Bronchial epithelial cell (primary cell): ENCODE results near the gene LATS2. TPM values are rescaled to one million over a fixed set of nuclear protein-coding genes. Genes with fewer than 3 reads are reported as not detected.

Experiments
- DNase-seq: peaks from one replicate; pipeline ENCODE4 v3.0.0-alpha.2; 2010; ENCODE audit warnings: low read depth
- FAIRE-seq: peaks from 2 replicates; lab custom pipeline; 2011; peaks lifted over from hg19 to GRCh38; lab: Jason Lieb, UNC
- H3K27me3 ChIP-seq: 2 replicates; pipeline ENCODE4 v1.5.1; 2011; ENCODE audit warnings: low read length; ENCODE audit not compliant: control insufficient read depth, insufficient read depth
- H3K36me3 ChIP-seq: 2 replicates; pipeline ENCODE4 v1.5.1; 2011; ENCODE audit warnings: low read length; ENCODE audit not compliant: control insufficient read depth, insufficient read depth
- H3K4me3 ChIP-seq: 2 replicates; pipeline ENCODE4 v1.5.1; 2011; ENCODE audit warnings: mild to moderate bottlenecking, low read depth, low read length, control low read depth
- total RNA-seq: library from RNA; depleted of rRNA; stranded (reverse); fragments of >200 nt; gene quantifications from 2 replicates; pipeline ENCODE4 v1.2.1, GENCODE V29; 2014
- TF ChIP-seq, protein P1 (sequence below): IDR thresholded peaks from 2 replicates; pipeline ENCODE4 v1.5.1; 2011; ENCODE audit warnings: mild to moderate bottlenecking, moderate library complexity, low read length, control low read depth, inconsistent platforms; ENCODE audit not compliant: insufficient read depth, severe bottlenecking

LATS2 gene
- total RNA-seq, 1 donor from 2014 or later, result 5.3 TPM

DNA sequence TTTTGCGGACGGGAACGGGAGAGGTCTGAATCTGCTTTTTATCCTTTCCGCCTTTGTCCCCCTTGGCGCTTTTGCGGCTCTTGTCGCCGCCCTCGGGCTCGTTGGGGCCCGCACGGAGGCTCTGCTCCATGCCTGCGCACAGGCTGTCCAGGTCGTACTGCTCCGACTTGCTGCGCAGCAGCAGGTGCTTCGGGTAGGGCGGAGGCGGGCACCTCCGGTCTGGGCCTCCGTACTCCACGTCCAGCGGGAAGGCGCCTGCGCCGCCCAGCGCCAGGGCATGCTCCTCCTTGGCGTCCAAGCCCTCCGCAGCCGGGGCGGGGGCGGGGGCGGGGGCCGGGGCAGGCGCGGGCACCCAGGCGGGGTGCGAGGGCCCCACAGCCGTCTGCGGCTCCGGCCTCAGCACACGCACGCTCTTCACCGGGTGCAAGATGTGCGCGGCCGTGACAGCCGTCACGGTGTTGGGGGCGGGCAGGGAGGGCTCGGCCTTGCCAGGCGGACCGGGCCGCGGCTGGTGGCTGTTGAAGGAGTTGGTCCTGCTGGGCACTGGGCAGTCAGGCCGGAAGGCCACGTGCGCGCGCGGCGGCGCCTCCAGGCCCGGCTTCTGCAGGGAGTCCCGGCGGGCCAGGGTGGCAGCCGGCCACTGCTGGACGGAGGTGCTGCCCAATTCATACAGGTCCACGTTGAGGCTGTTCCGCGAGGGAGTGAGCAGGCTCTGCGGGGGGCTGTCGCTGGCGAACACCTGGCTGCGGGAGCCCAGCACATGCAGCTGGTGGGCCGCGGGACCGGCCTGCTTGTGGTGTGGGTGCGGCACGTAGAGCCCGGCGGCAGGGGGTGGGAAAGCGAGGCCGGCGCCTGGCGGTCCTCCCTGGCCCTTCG, 73.1 kb downstream of the LATS2 start:
- DNase-seq (no peak), FAIRE-seq (no peak)
- TF ChIP-seq, protein P1, sequence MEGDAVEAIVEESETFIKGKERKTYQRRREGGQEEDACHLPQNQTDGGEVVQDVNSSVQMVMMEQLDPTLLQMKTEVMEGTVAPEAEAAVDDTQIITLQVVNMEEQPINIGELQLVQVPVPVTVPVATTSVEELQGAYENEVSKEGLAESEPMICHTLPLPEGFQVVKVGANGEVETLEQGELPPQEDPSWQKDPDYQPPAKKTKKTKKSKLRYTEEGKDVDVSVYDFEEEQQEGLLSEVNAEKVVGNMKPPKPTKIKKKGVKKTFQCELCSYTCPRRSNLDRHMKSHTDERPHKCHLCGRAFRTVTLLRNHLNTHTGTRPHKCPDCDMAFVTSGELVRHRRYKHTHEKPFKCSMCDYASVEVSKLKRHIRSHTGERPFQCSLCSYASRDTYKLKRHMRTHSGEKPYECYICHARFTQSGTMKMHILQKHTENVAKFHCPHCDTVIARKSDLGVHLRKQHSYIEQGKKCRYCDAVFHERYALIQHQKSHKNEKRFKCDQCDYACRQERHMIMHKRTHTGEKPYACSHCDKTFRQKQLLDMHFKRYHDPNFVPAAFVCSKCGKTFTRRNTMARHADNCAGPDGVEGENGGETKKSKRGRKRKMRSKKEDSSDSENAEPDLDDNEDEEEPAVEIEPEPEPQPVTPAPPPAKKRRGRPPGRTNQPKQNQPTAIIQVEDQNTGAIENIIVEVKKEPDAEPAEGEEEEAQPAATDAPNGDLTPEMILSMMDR, result no peak
- no peak overlapping the region for H3K4me3 ChIP-seq
- no peaks in the 10 kb centered on the region for H3K27me3 ChIP-seq
- peaks cover 18% of the 10 kb centered on the region for H3K36me3 ChIP-seq

DNA sequence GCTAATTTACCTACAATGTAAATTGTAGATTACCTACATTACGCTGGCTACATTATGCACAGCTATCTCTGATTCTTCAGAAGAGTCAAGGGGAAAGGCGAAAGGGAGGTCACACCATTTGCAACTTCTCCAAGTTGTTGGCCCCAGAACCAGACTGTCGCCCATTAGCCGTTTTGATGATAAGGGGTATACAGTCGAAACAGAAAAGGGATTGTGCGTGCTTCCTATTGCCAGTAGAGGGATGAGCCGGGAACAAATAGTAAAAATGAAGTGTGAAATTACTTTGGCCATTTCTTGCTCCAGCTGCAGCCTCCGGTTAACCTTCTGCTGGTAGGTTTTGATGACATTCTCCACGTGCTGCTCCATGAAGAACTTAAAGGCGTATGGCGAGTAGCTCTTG, 73.8 kb downstream of the LATS2 start:
- no peaks in the 10 kb centered on the region for H3K27me3 ChIP-seq
- FAIRE-seq, result no peak
- TF ChIP-seq, protein P1, result no peak
- DNase-seq, result no peak
- no peak overlapping the region for H3K4me3 ChIP-seq
- H3K36me3 ChIP-seq, result peaks cover 22% of the 10 kb centered on the region

DNA sequence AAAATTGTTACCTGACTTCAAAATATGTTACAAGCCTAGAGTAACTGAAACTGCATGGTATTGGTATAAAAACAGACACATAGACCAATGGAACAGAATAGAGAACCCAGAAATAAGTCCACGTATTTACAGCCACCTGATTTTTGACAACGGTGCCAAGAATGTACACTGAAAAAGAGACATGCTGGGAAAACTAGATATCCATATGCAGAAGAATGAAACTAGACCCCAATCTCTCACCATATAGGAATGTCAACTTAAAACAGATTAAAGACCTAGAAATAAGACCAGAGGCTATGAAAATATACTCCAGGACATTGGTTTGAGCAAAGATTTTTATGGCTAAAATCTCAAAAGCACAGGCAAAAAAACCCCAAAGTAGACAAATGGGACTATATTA, 76.5 kb downstream of the LATS2 start:
- Histone ChIP-seq H3K36me3 (peaks cover 31% of the 10 kb centered on the region), H3K4me3 (no peak overlapping the region), H3K27me3 (no peaks in the 10 kb centered on the region)
- TF ChIP-seq, protein P1, result no peak
- FAIRE-seq, result no peak
- DNase-seq, result no peak

DNA sequence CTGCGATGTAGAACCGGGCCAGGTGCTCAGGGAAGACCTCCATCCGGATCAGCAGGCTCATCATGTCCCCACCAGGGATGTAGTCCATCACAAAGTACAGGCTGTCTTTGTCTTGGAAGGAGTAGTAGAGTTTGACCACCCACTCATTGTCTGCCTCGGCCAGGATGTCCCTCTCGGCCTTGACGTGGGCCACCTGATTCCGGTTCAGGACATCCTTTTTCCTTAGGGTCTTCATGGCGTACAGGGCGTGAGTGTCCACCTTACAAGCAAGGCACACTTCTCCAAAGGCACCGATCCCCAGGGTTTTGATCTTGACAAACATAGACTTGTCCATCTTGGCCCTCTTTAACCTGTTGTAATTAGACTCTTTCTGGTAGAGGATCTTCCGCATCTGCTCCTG, 78.0 kb downstream of the LATS2 start:
- Histone ChIP-seq H3K36me3 (peaks cover 27% of the 10 kb centered on the region), H3K4me3 (no peak overlapping the region), H3K27me3 (no peaks in the 10 kb centered on the region)
- DNase-seq, result no peak
- TF ChIP-seq, protein P1, result no peak
- no peak for FAIRE-seq

DNA sequence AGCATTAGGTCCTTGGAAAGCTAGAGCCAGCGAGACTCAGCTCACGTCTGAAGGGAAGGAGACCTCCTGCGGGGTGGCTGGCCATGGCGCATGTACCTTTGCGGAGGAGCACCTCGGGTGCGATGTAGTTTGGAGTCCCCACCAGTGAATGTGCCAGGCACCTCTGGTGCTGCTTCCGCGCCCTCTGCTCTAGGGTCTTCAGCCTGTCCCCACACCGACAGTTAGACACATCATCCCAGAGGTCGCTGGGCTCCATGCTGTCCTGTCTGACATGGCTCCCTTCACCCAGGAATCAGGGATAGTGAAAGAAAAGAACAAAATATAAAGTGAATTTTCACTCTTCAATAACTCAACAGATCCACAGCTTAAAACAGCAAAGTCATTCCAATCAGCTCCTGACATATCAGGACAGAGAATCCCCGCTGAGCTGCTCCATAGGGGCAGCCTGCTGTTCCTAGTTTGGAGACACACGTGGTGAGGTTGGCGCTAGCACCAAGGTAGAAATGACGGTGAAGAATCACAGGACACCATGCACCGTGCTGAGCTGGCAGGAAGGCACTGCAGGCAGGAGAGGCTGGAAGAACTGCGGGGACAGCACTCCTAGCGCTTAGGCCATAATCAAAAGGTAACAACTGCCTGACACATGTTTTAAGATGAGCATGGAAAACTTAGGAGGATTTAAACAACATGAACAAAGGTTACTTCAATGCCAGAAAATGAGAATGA, 79.9 kb downstream of the LATS2 start:
- peaks cover 23% of the 10 kb centered on the region for H3K36me3 ChIP-seq
- FAIRE-seq (no peak), DNase-seq (no peak)
- no peak overlapping the region for H3K4me3 ChIP-seq
- TF ChIP-seq, protein P1, result no peak
- H3K27me3 ChIP-seq, result no peaks in the 10 kb centered on the region
